ENCODE results near the gene RPL36AL. TPM values are rescaled to one million over a fixed set of nuclear protein-coding genes. Genes with fewer than 3 reads are reported as not detected.

The RPL36AL gene
- total RNA-seq, 4 donors from 2014 or later: 22.8 to 248 (median 137) TPM

DNA sequence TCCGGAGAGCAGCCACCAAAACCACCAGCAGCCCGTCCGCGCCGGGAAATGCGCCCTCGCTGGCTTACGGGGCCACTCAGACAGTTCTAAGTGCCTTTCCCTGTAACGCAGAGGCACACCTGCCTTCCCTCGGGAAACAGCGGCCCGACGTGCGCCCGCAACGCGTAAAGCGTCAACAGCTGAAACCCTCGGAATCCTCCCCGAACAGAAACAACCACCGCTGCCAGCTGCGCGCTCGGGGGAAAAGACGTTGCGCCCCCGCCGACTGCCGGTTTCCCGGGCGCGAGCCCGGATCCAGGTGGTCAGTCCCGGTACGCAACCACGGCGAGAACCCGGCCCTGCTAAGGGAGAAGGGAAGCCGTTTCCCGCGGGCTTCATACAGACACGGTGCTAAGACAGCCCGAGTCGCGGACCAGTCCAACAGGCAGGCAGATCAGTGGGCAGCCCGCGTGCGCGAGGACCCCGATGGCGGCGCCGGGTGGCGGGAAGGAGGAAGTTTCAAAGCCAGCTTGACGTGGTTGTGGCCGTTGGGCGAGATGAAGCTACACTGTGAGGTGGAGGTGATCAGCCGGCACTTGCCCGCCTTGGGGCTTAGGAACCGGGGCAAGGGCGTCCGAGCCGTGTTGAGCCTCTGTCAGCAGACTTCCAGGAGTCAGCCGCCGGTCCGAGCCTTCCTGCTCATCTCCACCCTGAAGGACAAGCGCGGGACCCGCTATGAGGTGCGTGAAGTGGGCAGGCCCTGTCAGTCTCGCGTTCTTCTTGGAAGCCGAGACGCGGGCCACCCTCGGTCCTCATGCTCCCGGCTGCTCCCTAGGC, 21.7 kb downstream of the RPL36AL start, which contains the start of gene LRR1:
LRR1 (plus strand) TSS at position 456 of the 816 bp plus-strand sequence; CDS start at position 537, 81 bp downstream.
- Histone ChIP-seq H3K4me1 (peaks cover 0 to 49% (median 18%) of the 10 kb centered on the region in 4 donors), H3K27ac (peak within 1 kb of the TSS; percentile 96 to 98 (median 96)), H3K36me3 (no peaks in the 10 kb centered on the region), H3K9me3 (no peaks in the 10 kb centered on the region), H3K27me3 (no peaks in the 10 kb centered on the region), H3K4me3 (peak within 1 kb of the TSS; percentile 71 to 76 (median 72))
- intact Hi-C loops (cut with DNase I; ENCODE audit: low total_unique reads) (no loop called here), in situ Hi-C loops (cut with MboI; ENCODE audit: low pct_ligation_motif_present in 1 of 4, low pct_unique_long_range_greater_than_20kb in 1 of 4, low sequenced_read_pairs in 3 of 4) (no loop called here)
- peak; percentile 88 for DNase-seq
- peak; percentile 61 to 77 (median 64) for TF ChIP-seq POLR2AphosphoS5 (IDR thresholded peaks at IDR 0.05)
- peak; percentile 87 for TF ChIP-seq POLR2A (IDR thresholded peaks at IDR 0.05)
- TF ChIP-seq, protein P1, sequence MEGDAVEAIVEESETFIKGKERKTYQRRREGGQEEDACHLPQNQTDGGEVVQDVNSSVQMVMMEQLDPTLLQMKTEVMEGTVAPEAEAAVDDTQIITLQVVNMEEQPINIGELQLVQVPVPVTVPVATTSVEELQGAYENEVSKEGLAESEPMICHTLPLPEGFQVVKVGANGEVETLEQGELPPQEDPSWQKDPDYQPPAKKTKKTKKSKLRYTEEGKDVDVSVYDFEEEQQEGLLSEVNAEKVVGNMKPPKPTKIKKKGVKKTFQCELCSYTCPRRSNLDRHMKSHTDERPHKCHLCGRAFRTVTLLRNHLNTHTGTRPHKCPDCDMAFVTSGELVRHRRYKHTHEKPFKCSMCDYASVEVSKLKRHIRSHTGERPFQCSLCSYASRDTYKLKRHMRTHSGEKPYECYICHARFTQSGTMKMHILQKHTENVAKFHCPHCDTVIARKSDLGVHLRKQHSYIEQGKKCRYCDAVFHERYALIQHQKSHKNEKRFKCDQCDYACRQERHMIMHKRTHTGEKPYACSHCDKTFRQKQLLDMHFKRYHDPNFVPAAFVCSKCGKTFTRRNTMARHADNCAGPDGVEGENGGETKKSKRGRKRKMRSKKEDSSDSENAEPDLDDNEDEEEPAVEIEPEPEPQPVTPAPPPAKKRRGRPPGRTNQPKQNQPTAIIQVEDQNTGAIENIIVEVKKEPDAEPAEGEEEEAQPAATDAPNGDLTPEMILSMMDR (IDR thresholded peaks at IDR 0.05): peak in 1 of 5 experiments; percentile 19
- TF ChIP-seq EP300 (IDR thresholded peaks at IDR 0.05; ENCODE audit: low read depth): no peak
- WGBS, 2 donors (ENCODE audit: low coverage in 1 of 2): 0% methylated on average over 44 of the region's 77 CpGs; no CpG with 5 or more reads in 1 of the 2 donors

DNA sequence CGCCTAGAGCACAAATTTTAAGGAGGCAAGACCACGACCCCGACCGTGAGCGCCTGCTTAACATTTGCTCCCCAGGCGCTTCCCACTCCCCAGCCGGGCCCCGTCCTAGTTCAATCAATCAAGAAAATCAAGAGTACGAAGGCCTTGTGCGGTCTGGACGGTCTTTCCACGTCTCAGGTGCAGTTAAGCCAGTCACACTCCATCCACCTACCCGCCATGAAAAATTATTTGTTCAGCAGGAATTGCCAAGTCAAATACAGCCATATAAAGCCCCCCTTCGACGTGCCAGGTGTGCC, 22.3 kb downstream of the RPL36AL start:
- intact Hi-C loops (cut with DNase I; ENCODE audit: low total_unique reads): no loop called here
- H3K27ac ChIP-seq: peak overlapping the region; percentile 96 to 98 (median 96)
- H3K36me3 ChIP-seq: no peaks in the 10 kb centered on the region
- peaks cover 0 to 54% (median 18%) of the 10 kb centered on the region in 4 donors for H3K4me1 ChIP-seq
- TF ChIP-seq, protein P1 (IDR thresholded peaks at IDR 0.05): no peak
- TF ChIP-seq EP300 (IDR thresholded peaks at IDR 0.05; ENCODE audit: low read depth) (no peak), POLR2AphosphoS5 (IDR thresholded peaks at IDR 0.05) (no peak), POLR2A (IDR thresholded peaks at IDR 0.05) (no peak)
- H3K9me3 ChIP-seq: no peaks in the 10 kb centered on the region
- WGBS, 2 donors (ENCODE audit: low coverage in 1 of 2): 1 to 2% methylated on average over 13 to 15 of the region's 15 CpGs
- in situ Hi-C loops (cut with MboI; ENCODE audit: low pct_ligation_motif_present in 1 of 4, low pct_unique_long_range_greater_than_20kb in 1 of 4, low sequenced_read_pairs in 3 of 4): no loop called here
- no peaks in the 10 kb centered on the region for H3K27me3 ChIP-seq
- DNase-seq: peak; percentile 42
- peak overlapping the region; percentile 71 to 76 (median 72) for H3K4me3 ChIP-seq

DNA sequence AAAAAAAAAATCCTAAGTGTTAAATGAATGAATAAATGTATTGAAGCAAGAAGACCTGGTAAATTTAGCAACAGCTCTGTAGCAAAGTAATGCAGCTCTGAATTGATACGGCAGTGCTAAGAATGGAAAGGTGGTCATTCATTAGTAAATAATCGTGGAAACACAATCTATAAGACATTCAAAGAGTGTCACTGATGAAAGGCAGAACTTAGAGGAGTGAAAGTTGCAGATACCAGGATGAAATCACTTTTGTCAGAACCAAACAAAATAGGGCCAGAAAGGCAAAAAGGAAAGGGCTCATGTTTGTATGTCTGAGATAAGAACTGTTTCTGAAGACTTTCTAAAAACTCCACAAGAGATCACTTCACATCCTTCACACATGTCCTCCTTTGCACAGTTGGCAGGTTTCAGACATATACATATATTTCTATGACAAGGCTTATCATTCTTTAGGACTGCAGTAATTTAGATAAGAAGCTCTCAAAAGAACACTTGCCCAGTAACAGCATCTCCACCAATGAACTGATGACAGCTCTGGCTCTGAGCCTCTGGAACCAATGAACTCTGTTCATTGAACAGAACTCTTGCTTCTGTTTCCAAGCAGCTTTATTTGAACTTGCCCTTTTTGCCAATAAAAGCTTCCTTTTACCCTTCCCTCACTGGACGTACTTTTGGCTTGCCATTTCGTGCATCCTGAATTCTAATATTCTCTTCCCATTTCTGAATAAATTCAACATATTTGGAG, 25.9 kb downstream of the RPL36AL start:
- H3K9me3 ChIP-seq: no peaks in the 10 kb centered on the region
- H3K36me3 ChIP-seq: no peaks in the 10 kb centered on the region
- no peak overlapping the region for H3K4me3 ChIP-seq
- in situ Hi-C loops (cut with MboI; ENCODE audit: low pct_ligation_motif_present in 1 of 4, low pct_unique_long_range_greater_than_20kb in 1 of 4, low sequenced_read_pairs in 3 of 4): no loop called here
- TF ChIP-seq POLR2A (IDR thresholded peaks at IDR 0.05): no peak
- TF ChIP-seq EP300 (IDR thresholded peaks at IDR 0.05; ENCODE audit: low read depth): no peak
- TF ChIP-seq POLR2AphosphoS5 (IDR thresholded peaks at IDR 0.05): no peak
- TF ChIP-seq, protein P1 (IDR thresholded peaks at IDR 0.05): no peak
- DNase-seq: peak; percentile 68
- intact Hi-C loops (cut with DNase I; ENCODE audit: low total_unique reads): no loop called here
- no peaks in the 10 kb centered on the region for H3K27me3 ChIP-seq
- H3K27ac ChIP-seq: peak overlapping the region; percentile 96 to 98 (median 96)
- WGBS, 2 donors (ENCODE audit: low coverage in 1 of 2): 23 to 45% methylated on average over 4 of the region's 4 CpGs
- peaks cover 0 to 42% (median 18%) of the 10 kb centered on the region in 4 donors for H3K4me1 ChIP-seq

DNA sequence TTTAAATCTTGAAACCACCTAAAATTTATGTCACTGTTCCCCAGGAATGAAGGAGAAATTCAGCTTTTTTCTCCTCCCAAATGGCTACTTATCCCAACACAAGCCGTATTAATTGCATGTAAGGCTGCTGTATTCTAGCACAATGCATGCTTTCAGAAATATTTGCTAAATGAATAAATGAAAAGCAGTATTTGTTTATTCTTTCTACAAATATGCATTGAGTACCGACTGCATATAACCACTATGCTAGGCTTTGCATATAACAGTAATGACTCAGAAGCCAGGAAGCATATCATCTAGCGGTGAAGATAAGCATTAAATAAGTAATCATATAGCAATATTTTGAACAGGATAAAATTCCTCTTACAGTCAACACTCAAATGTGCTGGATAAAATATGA, 27.4 kb downstream of the RPL36AL start:
- H3K27me3 ChIP-seq: no peaks in the 10 kb centered on the region
- DNase-seq: no peak
- in situ Hi-C loops (cut with MboI; ENCODE audit: low pct_ligation_motif_present in 1 of 4, low pct_unique_long_range_greater_than_20kb in 1 of 4, low sequenced_read_pairs in 3 of 4) (no loop called here), intact Hi-C loops (cut with DNase I; ENCODE audit: low total_unique reads) (no loop called here)
- H3K9me3 ChIP-seq: no peaks in the 10 kb centered on the region
- no peak overlapping the region for H3K4me3 ChIP-seq
- TF ChIP-seq POLR2A (IDR thresholded peaks at IDR 0.05) (no peak), EP300 (IDR thresholded peaks at IDR 0.05; ENCODE audit: low read depth) (no peak), POLR2AphosphoS5 (IDR thresholded peaks at IDR 0.05) (no peak)
- TF ChIP-seq, protein P1 (IDR thresholded peaks at IDR 0.05): no peak
- H3K4me1 ChIP-seq: peaks cover 0 to 42% (median 18%) of the 10 kb centered on the region in 4 donors
- no peaks in the 10 kb centered on the region for H3K36me3 ChIP-seq
- no peak overlapping the region for H3K27ac ChIP-seq
- 65 to 76% methylated on average over 3 of the region's 3 CpGs for WGBS, 2 donors (ENCODE audit: low coverage in 1 of 2)

Data from transverse colon (tissue), 4 donors.